GM21825 (cell line): ENCODE data around the gene DARS2.
"Not testable (repeated sequence)": the region's sequence is repeated elsewhere in the genome, so short reads cannot be mapped to it uniquely, and the experiment has no call there.

ENCODE experiments used
- ATAC-seq: cut with Tn5 transposase; IDR thresholded peaks from one replicate; pipeline ENCODE4 v1.9.1; 2021; ENCODE audit warnings: mild to moderate bottlenecking, moderate library complexity; ENCODE audit not compliant: unreplicated experiment

DARS2 gene

DNA sequence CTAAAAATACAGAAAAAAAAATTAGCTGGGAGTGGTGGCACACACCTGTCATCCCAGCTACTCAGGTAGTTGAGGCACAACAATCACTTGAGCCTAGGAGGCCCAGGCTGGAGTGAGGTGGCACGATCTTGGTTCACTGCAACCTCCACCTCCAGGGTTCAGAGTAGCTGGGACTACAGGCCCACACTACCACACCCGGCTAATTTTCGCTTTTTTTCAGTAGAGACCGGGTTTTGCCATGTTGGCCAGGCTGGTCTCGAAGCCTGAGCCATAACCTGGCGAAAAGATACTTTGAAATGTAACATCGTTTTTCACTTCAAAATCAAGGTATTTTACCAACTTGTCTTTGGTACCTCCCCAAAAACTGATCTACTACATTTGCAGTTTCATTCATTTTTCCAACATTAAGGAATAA, 37.3 kb downstream of the DARS2 start:
- no peak for ATAC-seq

DNA sequence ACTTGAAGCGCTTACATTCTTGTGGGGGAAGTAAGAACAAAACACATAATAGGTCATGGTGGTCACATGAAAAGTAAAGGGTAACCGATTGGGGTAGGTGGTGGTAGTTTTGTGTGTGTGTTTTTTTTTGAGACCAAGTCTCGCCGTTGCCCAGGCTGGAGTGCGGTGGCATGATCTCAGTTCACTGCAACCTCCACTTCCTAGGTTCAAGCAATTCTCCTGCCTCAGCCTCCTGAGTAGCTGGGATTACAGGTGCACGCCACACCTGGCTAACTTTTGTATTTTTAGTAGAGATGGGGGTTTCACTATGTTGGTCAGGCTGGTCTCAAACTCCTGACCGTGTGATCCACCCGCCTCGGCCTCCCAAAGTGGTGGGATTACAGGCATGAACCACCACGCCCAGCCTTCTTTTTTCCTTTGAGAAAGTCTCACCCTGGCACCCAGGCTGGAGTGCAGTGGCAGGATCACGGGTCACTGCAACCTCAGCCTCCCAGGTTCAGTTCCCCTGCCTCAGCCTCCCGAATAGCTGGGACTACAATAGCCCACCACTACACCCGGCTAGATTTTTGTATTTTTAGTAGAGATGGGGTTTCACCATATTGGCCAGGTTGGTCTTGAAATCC, 37.8 kb downstream of the DARS2 start:
- ATAC-seq = not testable (repeated sequence)

DNA sequence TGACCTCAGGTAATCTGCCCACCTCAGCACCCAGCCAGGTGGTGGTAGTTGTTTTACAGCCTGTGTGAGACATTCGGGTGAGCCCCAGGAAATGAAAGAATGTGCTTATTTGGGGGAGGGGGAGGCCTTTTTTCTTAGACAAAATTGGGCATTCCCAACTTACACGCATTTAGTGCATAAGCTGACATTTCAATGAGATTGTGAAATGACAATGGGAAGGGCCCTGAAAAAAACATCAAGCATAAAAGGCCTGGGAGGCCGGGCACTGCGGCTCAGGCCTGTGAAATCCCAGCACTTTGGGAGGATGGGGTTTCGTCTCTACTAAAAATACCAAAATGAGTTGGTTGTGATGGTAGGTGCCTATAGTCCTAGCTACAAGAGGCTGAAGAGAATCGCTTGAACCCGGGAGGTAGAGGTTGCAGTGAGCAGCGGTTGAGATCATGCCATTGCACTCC, 38.3 kb downstream of the DARS2 start:
- ATAC-seq = no peak

DNA sequence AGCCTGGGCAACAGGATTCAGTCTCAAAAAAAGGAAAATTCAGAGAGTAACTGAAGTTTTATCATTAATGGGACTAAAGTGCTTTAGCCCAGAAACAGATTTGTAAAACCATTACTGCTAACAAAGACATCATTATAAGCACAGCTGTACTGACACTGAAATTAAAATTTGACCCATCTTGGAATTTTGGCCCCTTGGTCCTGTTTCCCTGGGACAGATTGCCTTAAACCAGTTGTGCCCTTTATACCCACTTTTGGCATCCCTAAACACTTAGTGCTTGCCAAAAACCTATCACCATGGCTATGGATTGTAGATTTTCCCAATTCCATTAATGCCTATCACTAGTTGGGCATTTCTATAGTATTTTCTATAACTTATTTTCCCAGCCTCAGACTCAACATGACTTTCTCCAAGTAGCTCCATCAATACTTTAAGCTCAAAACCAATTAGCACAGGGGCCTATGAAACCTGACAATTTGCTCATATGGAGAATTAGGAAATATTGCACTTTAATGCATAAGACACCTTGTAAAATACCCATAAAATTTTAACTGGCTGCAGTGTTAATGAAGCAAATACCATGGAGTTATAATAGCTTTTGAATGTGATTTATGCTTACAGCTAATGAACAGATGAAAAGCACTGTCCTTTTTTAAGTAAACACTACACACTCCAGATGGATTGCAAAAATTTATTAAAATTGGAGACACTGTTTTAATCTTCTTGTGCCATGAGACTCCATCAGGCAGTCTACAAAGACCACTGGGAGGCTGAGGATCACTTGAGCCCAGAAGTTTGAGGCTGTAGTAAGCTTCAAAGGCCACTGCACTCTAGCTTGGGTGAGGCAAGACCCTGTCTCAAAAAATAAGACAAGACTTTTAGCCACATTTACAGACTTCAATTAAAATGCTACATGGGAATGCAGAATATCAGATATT, 39.0 kb downstream of the DARS2 start:
- ATAC-seq = no peak

DNA sequence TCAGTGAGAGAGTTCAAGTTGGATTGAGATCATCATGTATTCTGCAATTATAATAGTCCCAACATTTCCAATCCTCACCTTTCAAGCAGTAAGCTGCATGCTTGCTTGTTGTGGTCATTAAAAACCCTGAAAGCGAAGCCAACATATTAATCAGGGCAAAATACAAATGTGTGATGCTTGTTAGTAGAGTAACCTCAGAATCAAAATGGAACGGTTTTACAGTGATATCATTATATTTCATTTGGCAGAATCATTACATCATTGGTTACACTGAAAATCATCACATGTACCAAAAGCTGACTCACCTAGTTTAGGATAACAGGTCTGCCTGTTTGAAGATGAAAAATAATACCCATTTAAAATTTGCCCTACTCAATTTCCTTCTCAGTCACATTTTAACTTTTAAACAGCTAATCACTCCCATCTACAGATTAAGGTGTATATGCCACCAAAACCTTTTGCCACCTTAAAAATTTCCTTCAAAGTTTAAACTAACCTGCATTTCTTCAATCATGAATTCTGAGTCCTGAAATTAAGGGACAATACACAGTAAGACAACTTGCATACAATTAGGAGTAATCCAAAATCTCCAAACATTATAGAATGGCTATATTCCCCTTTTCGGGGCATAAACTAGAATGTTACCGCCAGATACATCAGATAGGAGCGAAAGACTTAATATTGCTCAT, 39.9 kb downstream of the DARS2 start:
- ATAC-seq = no peak

DNA sequence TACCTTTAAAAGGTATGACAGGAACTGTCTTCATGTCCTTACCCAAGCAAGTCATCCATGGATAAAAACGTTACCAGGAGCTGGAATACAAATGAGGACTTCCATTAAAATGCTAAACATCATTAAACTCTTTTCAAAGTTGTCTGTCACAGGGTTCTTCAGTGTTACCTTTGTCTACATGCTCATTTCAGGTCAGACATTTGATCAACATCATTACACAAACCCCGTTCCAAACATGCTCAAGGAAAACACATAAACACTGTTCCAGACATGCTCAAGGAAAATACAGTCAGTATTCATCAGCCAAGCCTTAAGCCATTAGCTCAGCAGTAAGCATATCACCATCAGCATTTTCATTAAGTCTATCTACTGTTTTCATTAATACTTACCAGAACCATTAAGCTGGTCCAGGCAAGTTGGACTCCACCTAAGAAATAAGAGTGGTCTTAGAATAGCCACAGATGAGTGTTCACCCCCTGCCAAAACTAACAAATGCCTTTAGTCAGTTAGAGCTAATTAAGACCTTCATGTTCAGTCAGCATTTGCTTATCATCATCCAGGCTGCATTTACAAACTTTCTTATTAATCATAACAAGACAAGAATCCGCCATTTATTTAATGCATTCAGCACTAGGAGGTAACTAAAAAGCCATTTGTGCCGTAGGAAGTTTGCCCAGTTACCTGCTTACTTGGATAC, 41.1 kb downstream of the DARS2 start:
- ATAC-seq = no peak

DNA sequence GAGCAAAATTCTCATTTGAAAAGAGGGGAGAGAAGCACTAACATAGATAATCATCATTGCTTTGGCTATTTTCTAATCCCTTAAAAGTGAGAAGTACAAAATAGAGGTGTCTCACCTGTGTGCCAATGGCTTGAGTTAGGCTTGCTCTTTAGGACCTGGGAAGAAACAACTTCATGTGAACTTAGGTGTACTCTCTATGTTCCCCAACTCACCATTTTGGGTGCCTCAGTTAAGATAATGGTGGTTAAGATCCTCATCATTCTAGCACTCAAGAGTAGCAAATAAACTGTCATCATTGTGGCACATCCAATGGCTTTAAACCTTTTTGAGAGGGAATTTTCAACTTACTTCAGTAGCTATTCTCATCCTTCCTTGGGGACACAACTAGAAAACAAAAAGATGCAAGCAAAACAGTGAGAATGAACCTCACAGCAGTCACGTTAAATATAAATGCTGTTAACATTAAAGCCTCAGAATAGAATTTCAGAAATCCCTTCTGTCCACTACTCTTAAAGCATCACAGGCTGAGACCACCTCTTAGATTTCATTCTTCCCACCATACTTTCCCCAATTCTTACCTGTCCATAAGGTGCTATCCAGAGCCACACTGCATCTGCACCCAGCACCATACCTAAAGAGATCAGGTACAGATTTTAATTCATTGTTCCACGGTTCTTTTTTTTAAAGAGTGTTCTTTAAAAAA, 42.1 kb downstream of the DARS2 start:
- no peak for ATAC-seq

DNA sequence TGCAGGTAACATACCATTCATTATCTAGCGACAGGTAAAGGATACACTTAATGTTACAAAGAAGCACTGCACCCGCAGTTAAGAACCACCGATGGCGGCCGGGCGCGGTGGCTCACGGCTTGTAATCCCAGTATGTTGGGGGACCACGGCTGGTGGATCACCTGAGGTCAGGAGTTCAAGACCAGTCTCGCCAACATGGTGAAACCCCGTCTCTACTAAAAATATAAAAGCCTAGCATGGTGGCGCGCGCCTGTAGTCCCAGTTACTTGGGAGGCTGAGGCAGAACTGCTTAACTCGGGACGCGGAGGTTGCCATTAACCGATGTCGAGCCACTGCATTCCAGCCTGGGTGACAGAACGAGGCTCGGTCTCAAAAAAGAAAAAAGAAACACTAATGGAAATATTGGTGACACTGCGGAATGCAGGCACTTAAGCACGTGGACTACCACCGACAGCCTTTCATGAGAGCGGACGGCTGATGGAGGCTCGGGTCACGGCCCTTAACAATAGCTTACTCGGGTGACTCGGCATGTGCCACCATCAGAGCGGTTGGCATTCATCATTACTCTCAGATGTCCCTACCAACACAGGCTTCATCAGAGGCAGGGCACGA, 42.8 kb downstream of the DARS2 start:
- no peak for ATAC-seq

DNA sequence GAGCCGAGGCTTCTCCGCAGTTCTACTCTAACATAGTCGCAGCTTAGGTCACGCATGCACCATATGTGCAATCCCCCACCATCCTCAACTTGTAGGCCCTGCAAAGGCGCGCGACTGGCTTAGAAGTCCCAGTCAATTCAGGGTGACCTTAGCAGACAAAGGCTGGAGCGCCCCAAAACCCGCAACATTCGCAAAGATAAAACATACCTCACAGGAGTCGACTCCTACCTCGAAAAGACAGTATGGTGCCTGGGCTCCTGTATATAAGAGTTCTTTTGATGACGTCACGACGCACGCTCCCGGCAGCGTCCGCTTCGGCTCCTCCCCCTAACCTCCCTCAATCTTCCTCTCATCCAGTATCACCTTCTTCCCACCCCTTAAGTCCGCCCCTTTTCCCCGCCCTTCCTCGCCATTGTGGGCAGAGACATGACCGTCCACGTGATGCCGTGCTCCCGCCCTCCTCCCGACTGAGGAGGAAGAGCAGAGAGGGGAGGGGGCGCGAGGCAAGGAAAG, 43.3 kb downstream of the DARS2 start, which contains the start of gene GAS5:
Gene GAS5 (minus strand): TSS at position 237 of the 513 bp plus-strand sequence.
- ATAC-seq = peak; percentile 75

DNA sequence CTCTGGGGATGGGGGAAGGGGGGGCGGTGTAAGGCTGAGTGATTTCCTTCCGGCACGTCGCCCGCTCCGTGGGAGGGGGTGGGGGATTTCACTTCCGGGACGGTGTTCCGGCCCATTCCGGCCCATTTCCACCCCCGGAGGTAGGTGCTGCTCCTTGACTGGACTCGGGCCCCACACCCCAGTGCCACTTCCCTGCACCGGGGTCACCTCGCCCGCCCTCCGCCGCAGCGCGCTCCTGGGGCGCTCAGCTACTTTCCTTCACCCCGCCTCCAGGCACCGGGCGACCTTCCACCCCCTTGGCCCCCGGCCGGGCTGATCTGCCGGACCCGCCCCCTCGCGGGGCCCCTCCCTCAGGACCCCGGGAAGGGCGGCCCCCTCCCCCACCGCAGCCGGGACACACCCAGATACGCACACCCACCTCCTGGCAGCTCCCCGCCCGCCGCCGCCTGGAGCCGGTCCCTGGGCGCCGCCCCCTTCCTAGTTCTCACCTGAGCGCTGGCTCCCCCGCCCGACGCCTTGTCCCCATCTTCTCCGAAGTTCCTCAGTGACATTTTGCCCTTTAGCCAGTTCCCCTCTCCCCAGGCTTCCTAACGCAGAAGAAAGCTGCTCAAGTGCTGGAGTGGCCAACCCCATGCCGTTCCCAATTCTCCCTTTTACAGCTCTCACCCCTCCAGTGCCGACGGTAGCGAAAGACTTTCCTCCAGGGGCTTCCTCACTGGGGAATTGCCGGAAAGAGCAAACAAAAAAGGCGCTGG, 44.0 kb downstream of the DARS2 start, which contains the start of gene ZBTB37:
Gene ZBTB37 (plus strand): TSS at position 115 of the 755 bp plus-strand sequence. CDS start 1,846 bp downstream, outside the sequence.
- ATAC-seq = peak; percentile 61

DNA sequence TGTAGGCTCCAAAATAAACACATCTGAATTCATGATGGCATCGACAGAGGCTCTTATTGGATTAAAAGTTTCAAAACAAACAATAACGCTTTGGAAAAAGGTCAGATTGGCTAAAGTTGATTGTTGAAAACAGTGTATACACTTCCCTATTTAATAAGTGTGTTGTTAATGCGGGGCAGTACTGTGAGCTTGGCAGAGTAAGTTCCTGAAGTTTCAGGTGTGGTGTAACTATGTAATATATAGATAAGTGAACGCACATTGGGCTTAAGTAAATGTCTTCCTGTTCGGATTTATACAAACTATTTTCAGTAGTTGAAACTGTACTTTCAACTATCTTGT, 44.5 kb downstream of the DARS2 start:
- ATAC-seq = no peak

DNA sequence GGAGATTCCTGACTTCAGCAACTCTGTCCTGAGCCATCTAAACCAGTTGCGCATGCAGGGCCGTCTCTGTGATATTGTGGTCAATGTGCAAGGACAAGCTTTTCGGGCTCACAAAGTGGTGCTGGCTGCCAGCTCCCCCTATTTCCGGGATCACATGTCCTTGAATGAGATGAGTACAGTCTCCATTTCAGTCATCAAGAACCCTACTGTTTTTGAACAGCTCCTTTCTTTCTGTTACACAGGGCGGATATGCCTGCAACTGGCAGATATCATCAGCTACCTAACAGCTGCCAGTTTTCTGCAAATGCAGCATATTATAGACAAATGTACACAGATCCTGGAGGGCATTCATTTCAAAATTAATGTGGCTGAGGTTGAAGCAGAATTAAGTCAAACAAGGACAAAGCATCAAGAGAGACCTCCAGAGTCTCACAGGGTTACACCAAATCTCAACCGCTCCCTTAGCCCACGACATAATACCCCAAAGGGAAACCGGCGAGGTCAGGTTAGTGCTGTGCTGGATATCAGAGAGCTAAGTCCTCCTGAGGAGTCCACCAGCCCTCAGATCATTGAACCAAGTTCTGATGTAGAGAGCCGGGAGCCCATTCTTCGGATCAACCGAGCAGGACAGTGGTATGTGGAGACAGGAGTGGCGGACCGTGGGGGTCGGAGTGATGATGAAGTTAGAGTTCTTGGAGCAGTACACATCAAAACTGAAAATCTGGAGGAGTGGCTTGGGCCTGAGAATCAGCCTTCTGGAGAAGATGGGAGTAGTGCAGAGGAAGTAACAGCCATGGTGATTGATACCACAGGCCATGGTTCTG, 46.0 kb downstream of the DARS2 start:
- ATAC-seq = no peak

DNA sequence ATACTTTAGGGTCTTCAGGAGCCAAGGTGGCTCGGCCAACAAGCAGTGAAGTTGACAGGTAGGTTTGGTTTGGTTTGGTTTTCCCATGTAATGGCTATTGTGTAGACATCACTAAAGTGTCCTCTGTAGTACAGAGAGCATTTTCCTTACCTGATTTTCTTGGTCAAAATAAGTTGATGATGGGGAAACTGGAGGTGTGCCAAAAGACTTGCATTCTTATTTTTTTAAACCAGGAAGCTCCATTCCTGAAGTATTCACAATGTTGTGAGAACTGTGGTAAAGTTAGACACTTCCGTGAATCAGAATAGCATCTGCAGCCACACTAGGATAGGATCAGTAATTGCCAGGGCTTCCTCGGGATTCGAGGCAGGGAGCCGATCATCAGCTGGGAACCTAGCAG, 46.6 kb downstream of the DARS2 start:
- no peak for ATAC-seq

DNA sequence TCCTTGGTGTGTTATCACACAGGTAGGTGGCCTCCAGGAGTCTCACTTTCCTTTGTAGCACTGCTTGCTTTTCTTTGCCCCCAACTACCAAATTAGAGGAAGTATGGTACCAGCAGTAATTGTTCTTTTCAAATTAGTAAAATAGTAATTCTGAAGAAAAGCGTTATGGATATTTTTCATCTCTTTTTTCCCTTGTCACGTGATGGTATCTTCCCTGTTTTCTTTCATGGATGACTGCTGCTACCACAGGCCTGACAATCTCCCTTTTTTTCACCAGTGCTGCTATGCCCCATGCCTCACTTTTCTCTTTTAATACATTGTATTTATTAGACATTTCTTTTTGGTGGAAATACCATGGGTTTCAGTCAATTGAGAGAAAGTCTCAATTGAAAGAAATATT, 47.0 kb downstream of the DARS2 start:
- no peak for ATAC-seq

DNA sequence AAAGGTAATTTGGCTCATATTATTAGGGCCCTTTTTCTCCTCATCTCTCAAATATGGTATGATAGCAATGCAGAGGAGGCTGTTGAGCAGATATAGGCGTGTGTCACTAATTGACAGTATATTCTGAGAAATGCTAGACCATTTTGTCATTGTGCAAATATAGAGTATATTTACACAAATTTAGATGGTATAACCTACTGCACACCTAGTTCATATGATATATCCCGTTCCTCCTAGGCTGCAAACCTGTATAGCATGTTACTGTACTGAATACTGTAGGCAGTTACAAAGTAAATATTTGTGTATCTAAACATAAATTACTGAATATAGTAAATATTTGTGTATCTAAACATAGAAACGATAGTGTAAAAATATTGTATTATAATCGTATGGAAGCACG, 52.3 kb downstream of the DARS2 start:
- no peak for ATAC-seq

DNA sequence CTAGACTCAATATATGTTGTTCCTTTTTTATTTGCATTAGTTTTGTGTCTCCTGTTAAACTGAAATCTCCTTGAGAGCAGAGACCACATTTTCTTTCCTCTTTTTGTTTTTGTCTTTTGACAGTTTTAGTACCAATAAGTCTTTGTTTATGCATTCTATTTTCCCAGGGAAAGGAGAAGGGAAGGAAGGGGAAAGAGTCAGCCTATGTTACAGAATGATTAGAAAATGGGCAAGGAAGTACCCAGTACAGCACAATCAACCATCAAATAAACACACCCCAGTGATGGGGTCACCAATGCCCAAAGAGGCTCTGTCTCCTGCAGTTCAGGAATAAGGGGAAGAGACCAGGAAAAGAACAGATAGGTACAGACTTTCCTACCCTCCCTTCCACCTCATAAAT, 53.8 kb downstream of the DARS2 start:
- no peak for ATAC-seq

DNA sequence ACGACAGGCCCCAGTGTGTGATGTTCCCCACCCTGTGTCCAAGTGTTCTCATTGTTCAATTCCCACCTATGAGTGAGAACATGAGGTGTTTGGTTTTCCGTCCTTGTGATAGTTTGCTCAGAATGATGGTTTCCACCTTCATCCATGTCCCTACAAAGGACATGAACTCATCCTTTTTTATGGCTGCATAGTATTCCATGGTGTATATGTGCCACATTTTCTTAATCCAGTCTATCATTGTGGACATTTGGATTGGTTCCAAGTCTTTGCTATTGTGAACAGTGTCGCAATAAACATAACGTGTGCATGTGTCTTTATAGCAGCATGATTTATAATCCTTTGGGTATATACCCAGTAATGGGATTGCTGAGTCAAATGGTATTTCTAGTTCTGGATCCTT, 56.6 kb downstream of the DARS2 start:
- not testable (repeated sequence) for ATAC-seq

DNA sequence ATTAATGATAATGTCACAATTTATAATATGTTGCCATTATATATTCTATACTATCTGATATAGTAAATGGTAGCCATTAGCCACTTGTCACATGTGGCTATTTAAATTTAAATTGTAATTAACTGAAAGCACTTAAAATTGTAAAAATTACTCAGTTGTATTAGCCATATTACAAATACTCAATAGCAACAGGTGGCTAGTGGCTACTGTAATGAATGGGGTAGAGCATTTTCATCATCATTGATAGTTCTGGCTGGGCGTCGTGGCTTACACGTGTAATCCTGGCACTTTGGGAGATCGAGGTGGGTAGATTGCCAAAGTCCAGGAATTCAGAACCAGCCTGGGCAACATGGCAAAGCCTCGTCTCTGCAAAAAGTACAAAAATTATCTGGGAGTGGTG, 60.2 kb downstream of the DARS2 start:
- no peak for ATAC-seq
